Subcutaneous adipose tissue (tissue), 4 donors: ENCODE measurements around the gene MRE11. TPM values are rescaled to one million over a fixed set of nuclear protein-coding genes. Genes with fewer than 3 reads are reported as not detected.

ENCODE experiments used
- CTCF ChIP-seq: fragments of 450-650 bp; IDR thresholded peaks from one replicate; pipeline ENCODE4 v1.5.1; 2016; ENCODE audit warnings: low read depth, mild to moderate bottlenecking, control low read depth, antibody characterized with exemption, moderate library complexity
- total RNA-seq, 4 donors: library from RNA; depleted of rRNA; stranded (reverse); fragments of >200 nt; gene quantifications; one replicate each; pipeline ENCODE4 v1.1.0, GENCODE V29; 2016

MRE11 gene
- 10 to 100 TPM; 16.6 to 20.9 (median 19.1) TPM for total RNA-seq

- TF ChIP-seq CTCF: no peak
These were observed at the start of gene MRE11, which contains the start of gene ANKRD49 for GRCh38 chr11:94493281-94494125. Gene MRE11 (minus strand): TSS chr11:94493844. CDS start chr11:94492801, 1,043 bp downstream. Gene ANKRD49 (plus strand): TSS chr11:94493984. CDS start chr11:94496694, 2,710 bp downstream.

GRCh38 chr11:94539420-94539819 lies 45.8 kb upstream of the MRE11 start:
- TF ChIP-seq CTCF: no peak

- no peak for TF ChIP-seq CTCF
These were observed 43.5 kb upstream of the MRE11 start for GRCh38 chr11:94537031-94537600.

DNA sequence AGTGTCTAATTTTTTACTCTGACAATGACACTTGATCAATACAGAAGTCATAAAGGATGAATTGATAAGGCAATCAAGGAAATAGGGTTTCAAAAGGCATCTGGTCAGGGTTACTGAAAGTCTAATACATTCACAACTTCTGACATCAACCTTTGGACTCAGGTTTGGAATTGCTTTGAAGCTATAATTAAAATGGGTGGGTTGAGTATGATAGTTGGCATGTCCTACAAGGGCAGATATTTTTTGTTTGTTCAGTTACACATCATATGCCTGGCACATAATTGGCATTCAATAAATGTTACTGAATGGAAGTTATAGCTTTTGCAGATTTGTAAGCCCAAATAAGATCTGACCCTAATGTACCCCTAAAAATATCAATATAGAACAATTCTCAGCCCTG lies 42.7 kb upstream of the MRE11 start:
- no peak for TF ChIP-seq CTCF

DNA sequence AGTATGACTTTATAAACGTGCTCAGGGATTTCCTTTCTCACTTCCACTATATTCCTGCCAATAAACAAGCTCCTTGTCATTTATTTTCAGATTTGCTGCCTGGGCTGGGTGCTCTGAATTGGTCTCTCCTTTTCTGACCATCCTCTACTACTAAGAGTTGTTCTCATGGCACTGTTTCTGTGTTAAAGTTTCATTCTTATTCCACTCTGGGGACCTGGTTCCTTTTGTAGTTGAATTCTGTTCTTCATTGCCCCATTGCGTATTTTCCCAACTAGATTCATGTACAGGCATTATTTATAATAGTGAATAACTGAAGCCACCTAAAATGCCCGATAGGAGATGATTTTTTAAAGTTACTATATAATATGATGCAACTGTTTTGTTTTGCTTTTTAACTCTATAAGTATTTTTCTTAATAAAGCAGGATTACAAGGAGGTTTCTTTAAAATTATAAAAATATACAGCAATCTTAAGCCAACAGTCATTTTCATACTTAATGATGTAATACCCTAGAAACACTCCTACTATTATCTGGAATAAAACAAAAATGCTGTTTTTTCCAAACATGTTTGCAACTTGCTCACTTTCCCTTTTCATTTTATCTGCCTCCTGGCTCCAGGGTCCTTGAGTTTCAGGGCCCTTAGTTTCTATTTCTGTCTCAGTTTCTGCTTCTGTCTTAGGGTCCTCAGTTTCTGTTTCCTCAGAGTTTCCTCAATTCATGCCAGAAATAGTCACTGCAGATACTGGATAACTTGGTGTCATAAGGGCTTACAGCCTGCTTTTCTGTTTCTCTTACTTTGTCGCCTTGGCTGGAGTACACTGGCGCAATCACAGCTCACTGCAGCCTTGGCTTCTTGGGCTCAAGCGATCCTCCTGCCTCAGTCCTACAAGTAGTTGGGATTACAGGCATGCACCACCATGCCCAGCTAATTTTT lies 40.3 kb upstream of the MRE11 start:
- TF ChIP-seq CTCF: no peak

GRCh38 chr11:94533206-94533605 lies 39.6 kb upstream of the MRE11 start:
- TF ChIP-seq CTCF: no peak
